Measurements from ENCODE around the gene WDR53.
"Not testable (repeated sequence)": the region's sequence is repeated elsewhere in the genome, so short reads cannot be mapped to it uniquely, and the experiment has no call there.

Gene WDR53

GRCh38 chr3:196514913-196515621 lies 53.3 kb downstream of the WDR53 start, which contains the start of gene SMCO1:
TSS of gene SMCO1 (minus strand) at chr3:196515346. CDS start at chr3:196515209, 137 bp downstream.
- no peak for DNase-seq

DNA sequence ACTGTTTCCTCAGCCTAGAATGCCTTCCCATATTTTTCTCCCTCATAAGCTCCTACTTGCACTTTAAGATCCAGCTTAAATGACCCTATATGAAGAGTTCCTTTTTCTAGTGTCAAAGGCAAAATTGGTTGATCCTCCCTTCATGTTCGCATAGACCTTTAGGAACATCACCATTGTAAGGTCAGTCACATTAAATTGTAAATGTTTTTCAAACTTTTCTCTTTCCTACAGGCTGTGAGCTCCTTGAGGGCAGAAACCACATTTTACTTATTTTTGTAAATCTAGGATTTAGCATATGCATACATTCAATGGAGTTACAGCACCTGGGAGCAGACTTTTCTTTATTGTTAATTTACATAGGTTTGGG lies 54.0 kb downstream of the WDR53 start:
- no peak for DNase-seq

DNA sequence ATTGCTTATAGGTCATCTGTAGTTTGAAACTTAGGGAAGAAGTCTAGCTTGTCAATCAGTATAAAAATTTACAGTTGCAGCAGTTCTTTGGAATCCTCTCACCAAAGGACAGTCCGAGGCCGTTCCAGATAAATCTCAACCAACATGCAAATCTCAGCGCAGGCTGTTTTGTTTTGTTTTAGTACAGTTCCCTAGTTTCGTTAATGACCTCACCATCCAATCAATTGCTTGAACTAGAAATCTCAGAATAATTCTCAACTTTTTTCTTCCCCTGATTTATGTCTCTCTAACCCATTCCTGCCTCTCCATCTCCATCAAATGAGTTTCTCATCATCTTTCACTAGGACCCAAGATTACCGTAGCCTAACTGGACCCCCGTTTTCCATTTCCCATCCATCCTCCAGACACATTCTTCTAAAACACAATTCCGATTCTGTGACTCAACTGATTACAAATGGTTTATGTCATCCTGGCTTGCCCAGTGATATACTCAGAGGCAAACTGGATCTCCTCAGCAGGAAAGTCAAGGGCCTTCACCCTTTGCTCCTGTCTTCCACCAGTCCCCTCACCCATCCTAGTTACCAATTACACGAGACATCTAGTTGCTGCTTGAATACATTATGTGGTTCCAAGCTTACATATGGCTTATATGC lies 54.5 kb downstream of the WDR53 start:
- DNase-seq = no peak

DNA sequence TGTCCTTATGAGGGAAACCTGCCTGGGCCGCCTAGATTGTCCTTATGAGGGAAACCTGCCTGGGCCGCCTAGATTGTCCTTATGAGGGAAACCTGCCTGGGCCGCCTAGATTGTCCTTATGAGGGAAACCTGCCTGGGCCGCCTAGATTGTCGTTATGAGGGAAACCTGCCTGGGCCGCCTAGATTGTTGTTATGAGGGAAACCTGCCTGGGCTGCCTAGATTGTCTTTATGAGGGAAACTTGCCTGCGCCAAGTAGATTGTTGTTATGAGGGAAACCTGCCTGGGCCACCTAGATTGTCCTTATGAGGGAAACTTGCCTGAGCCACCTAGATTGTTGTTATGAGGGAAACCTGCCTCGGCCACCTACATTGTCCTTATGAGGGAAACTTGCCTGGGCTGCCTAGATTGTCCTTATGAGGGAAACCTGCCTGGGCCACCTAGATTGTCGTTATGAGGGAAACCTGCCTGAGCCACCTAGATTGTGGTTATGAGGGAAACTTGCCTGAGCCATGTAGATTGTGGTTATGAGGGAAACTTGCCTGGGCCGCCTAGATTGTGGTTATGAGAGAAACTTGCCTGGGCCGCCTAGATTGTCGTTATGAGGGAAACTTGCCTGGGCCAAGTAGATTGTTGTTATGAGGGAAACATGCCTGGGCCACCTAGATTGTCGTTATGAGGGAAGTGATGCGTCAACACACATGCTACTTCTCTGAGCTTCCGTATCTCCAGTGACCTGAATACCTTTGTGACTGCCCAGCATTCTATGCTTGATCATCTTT lies 56.5 kb downstream of the WDR53 start:
- DNase-seq = not testable (repeated sequence)

GRCh38 chr3:196511108-196511507 lies 57.2 kb downstream of the WDR53 start:
- DNase-seq = not testable (repeated sequence)

- no peak for DNase-seq
Measured at GRCh38 chr3:196506687-196507086, 61.7 kb downstream of the WDR53 start.

DNA sequence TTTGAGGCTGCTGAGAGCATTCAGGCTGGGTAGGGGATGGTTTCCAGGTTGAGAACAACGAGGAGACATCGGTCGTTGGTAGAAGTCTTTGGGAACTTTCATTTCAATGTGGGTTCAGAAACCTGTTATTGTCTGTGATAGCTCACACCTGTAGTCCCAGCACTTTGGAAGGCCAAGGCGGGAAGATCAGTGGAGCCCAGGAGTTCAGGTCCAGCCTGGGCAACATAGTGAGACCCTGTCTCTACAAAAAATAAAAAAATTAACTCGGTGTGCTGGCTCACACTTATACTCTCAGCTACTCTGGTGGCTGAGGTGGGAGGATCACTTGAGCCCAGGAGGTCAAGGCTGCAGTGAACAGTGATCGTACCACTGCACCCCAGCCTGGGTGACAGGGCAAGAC lies 63.8 kb downstream of the WDR53 start:
- no peak for DNase-seq
